Loucy (cell line): ENCODE results near the gene KLK10.
"Not testable (repeated sequence)": the region's sequence is repeated elsewhere in the genome, so short reads cannot be mapped to it uniquely, and the experiment has no call there.

Source experiments
- H2AFZ ChIP-seq: fragments of 200-600 bp; sonication (generic); 2 replicates; pipeline ENCODE4 v1.6.0; 2016; ENCODE audit warnings: antibody characterized with exemption, mild to moderate bottlenecking, low read length, moderate library complexity
- H3F3A ChIP-seq: fragments of 200-600 bp; 2 replicates; pipeline ENCODE4 v1.6.0; 2016; ENCODE audit warnings: antibody characterized with exemption, low read depth, mild to moderate bottlenecking
- H3K27me3 ChIP-seq: fragments of 200-600 bp; sonication (generic); 2 replicates; pipeline ENCODE4 v1.6.1; 2014; ENCODE audit warnings: low read length, mild to moderate bottlenecking; ENCODE audit not compliant: insufficient read depth, poor library complexity, severe bottlenecking
- H3K36me3 ChIP-seq: fragments of 200-600 bp; sonication (generic); 2 replicates; pipeline ENCODE4 v1.6.1; 2016; ENCODE audit warnings: low read length; ENCODE audit not compliant: insufficient read depth
- H3K4me1 ChIP-seq: fragments of 200-600 bp; sonication (generic); 2 replicates; pipeline ENCODE4 v1.5.1; 2014; ENCODE audit warnings: low read length, mild to moderate bottlenecking; ENCODE audit not compliant: insufficient read depth, poor library complexity, severe bottlenecking
- H3K4me2 ChIP-seq: fragments of 200-600 bp; sonication (generic); 2 replicates; pipeline ENCODE4 v1.6.0; 2014; ENCODE audit warnings: antibody characterized with exemption, low read length, low read depth, mild to moderate bottlenecking; ENCODE audit not compliant: poor library complexity, severe bottlenecking
- H3K4me3 ChIP-seq: fragments of 200-600 bp; sonication (generic); 2 replicates; pipeline ENCODE4 v1.5.1; 2014; ENCODE audit warnings: low read length, mild to moderate bottlenecking, mixed read lengths; ENCODE audit not compliant: poor library complexity, severe bottlenecking
- H3K79me2 ChIP-seq: fragments of 200-600 bp; sonication (generic); 2 replicates; pipeline ENCODE4 v1.6.1; 2014; ENCODE audit warnings: low read length; ENCODE audit not compliant: insufficient read depth
- H3K9ac ChIP-seq: fragments of 200-600 bp; sonication (generic); 2 replicates; pipeline ENCODE4 v1.6.0; 2014; ENCODE audit warnings: mild to moderate bottlenecking, low read depth, low read length, moderate library complexity; ENCODE audit not compliant: poor library complexity, severe bottlenecking
- H3K9me2 ChIP-seq: fragments of 200-600 bp; sonication (generic); replicated peaks from 2 replicates; pipeline ENCODE4 v1.6.1; 2016; ENCODE audit warnings: low read depth, low read length, mixed read lengths
- H3K9me3 ChIP-seq: fragments of 200-600 bp; sonication (generic); 2 replicates; pipeline ENCODE4 v1.6.1; 2014; ENCODE audit warnings: mild to moderate bottlenecking, antibody characterized with exemption, low read length, low read depth; ENCODE audit not compliant: insufficient read depth
- H4K20me1 ChIP-seq: fragments of 200-600 bp; sonication (generic); 2 replicates; pipeline ENCODE4 v1.6.0; 2014; ENCODE audit warnings: antibody characterized with exemption, low read length, mild to moderate bottlenecking; ENCODE audit not compliant: insufficient read depth, poor library complexity, severe bottlenecking
- CTCF ChIP-seq: fragments of 200-600 bp; sonication (generic); conservative IDR thresholded peaks from 2 replicates; pipeline ENCODE4 v1.5.1; 2014; ENCODE audit warnings: mild to moderate bottlenecking, antibody characterized with exemption, low read length
- EZH2phosphoT487 ChIP-seq: fragments of 200-600 bp; IDR thresholded peaks from 2 replicates; pipeline ENCODE4 v1.6.1; 2018; ENCODE audit warnings: antibody characterized with exemption, mild to moderate bottlenecking, moderate library complexity, borderline replicate concordance

The KLK10 gene

DNA sequence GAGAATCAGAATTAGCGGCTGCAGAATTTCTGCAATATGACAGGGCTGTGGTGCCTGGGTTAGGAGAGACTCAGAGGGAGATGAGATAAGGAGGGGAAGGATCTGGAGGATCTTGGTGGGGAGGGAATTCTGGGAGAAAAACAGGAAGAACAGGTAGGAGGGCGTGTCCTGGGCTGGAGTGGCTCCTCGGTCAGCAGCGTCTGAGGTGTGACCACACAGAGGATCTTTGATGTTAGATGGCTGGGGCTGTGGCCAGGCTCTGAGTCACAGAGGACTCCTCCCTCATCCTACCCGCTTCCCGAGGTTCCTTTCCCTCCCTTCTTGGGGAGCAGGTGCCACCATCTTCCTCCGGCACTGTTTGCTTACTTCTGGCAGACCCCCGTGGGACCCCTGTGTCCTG, 43.7 kb downstream of the KLK10 start:
- Histone ChIP-seq H3K79me2 (no peaks in the 10 kb centered on the region), H3K9ac (no peak overlapping the region), H3K4me2 (no peak overlapping the region), H3F3A (no peaks in the 10 kb centered on the region), H3K9me3 (no peaks in the 10 kb centered on the region), H3K9me2 (no peaks in the 10 kb centered on the region), H3K4me1 (no peaks in the 10 kb centered on the region), H2AFZ (no peak overlapping the region; the same call in 1 of the 2 replicates), H4K20me1 (no peaks in the 10 kb centered on the region), H3K36me3 (no peaks in the 10 kb centered on the region), H3K27me3 (no peaks in the 10 kb centered on the region), H3K4me3 (no peak overlapping the region)
- TF ChIP-seq EZH2phosphoT487: no peak
- no peak for TF ChIP-seq CTCF

- Histone ChIP-seq H3K9me3 (no peaks in the 10 kb centered on the region), H3K4me3 (no peak overlapping the region), H3F3A (no peaks in the 10 kb centered on the region), H3K4me2 (no peak overlapping the region), H3K9ac (no peak overlapping the region), H4K20me1 (no peaks in the 10 kb centered on the region), H2AFZ (no peak overlapping the region), H3K36me3 (no peaks in the 10 kb centered on the region), H3K79me2 (no peaks in the 10 kb centered on the region), H3K9me2 (no peaks in the 10 kb centered on the region), H3K4me1 (no peaks in the 10 kb centered on the region), H3K27me3 (no peaks in the 10 kb centered on the region)
- TF ChIP-seq CTCF (no peak), EZH2phosphoT487 (no peak)
Measured at GRCh38 chr19:50974702-50975556, 44.6 kb downstream of the KLK10 start.

GRCh38 chr19:50972795-50973376, 46.6 kb downstream of the KLK10 start:
- Histone ChIP-seq H3K79me2 (no peaks in the 10 kb centered on the region), H3K4me2 (no peak overlapping the region), H3K36me3 (no peaks in the 10 kb centered on the region), H3K4me3 (no peak overlapping the region), H3F3A (no peaks in the 10 kb centered on the region), H3K9ac (no peak overlapping the region), H2AFZ (no peak overlapping the region), H3K4me1 (no peaks in the 10 kb centered on the region), H4K20me1 (no peaks in the 10 kb centered on the region), H3K9me2 (no peaks in the 10 kb centered on the region), H3K27me3 (no peaks in the 10 kb centered on the region), H3K9me3 (no peaks in the 10 kb centered on the region; the same call in 1 of the 2 replicates)
- TF ChIP-seq CTCF (no peak), EZH2phosphoT487 (no peak)

DNA sequence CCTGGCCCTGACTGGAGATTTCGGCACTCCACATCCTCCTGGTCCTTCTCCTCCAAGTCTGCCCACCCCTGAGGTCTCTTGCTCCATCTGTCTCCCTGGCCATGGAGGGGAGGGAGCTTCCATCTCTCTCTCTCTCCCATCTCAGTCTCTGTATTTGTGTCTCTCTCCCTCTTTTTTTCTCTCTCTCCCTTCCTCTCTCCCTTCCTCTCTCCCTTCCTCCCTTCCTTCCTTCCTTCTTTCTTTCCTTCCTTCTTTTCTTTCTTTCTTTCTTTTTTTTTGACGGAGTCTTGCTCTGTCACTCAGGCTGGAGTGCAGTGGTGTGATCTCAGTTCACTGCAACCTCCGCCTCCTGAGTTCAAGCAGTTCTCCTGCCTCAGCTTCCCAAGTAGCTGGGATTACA, 49.7 kb downstream of the KLK10 start:
- not testable (repeated sequence) for H3K4me2 ChIP-seq

More for the DNA sequence above, 49.7 kb downstream of the KLK10 start:
- not testable (repeated sequence) for H3K9me3 ChIP-seq, H2AFZ ChIP-seq, H3K9me2 ChIP-seq, H3K4me1 ChIP-seq, H3K4me3 ChIP-seq, H3F3A ChIP-seq, H3K9ac ChIP-seq, H4K20me1 ChIP-seq, H3K79me2 ChIP-seq, H3K36me3 ChIP-seq, H3K27me3 ChIP-seq
